ENCODE results near the gene UBA6.

Gene UBA6

GRCh38 chr4:67570537-67570936 is 130.4 kb downstream of the UBA6 start:
- no peak for DNase-seq (ENCODE audit: low spot score)

GRCh38 chr4:67568820-67569219 is 132.1 kb downstream of the UBA6 start:
- Mint-ChIP-seq H3K4me3 (no peak overlapping the region), H3K27me3 (ENCODE audit: low read depth) (no peaks in the 10 kb centered on the region), H3K27ac (no peak overlapping the region), H3K4me1 (ENCODE audit: low read depth) (peaks cover 49% of the 10 kb centered on the region), H3K36me3 (ENCODE audit: low read depth) (peaks cover 50% of the 10 kb centered on the region), H3K9me3 (no peaks in the 10 kb centered on the region)
- DNase-seq (ENCODE audit: low spot score) = no peak

More at GRCh38 chr4:67570537-67570936, 130.4 kb downstream of the UBA6 start:
- H3K9me3 Mint-ChIP-seq = no peaks in the 10 kb centered on the region
- peaks cover 52% of the 10 kb centered on the region for H3K4me1 Mint-ChIP-seq (ENCODE audit: low read depth)
- no peak overlapping the region for H3K4me3 Mint-ChIP-seq
- H3K27ac Mint-ChIP-seq = no peak overlapping the region
- H3K27me3 Mint-ChIP-seq (ENCODE audit: low read depth) = no peaks in the 10 kb centered on the region
- peaks cover 46% of the 10 kb centered on the region for H3K36me3 Mint-ChIP-seq (ENCODE audit: low read depth)

- peak; percentile 22 for DNase-seq (ENCODE audit: low spot score)
- Mint-ChIP-seq H3K9me3 (no peaks in the 10 kb centered on the region), H3K27ac (no peak overlapping the region), H3K4me3 (peak overlapping the region; percentile 0), H3K4me1 (ENCODE audit: low read depth) (peaks cover 36% of the 10 kb centered on the region), H3K36me3 (ENCODE audit: low read depth) (peaks cover 47% of the 10 kb centered on the region), H3K27me3 (ENCODE audit: low read depth) (no peaks in the 10 kb centered on the region)
Observed at GRCh38 chr4:67566335-67566734, 134.6 kb downstream of the UBA6 start.

DNA sequence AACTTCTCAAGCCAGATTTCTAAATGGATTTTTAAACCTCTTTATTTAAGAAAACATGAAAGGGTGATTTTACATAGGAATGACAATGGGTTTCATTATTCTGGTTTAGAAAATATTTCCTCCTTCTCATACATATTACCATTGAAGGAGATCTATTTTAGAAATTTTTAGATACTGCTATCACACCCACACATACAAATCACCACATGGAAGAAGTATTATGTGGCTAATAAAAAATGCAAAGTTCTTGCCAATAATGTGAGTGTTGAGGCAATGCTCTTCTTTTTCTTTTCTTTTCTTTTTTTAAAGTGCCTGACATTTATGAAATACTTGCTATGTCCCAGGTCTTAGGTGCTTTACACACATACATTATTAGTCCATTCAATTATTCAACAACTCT is 135.7 kb downstream of the UBA6 start:
- H3K27ac Mint-ChIP-seq = no peak overlapping the region
- peaks cover 49% of the 10 kb centered on the region for H3K36me3 Mint-ChIP-seq (ENCODE audit: low read depth)
- no peaks in the 10 kb centered on the region for H3K27me3 Mint-ChIP-seq (ENCODE audit: low read depth)
- H3K4me3 Mint-ChIP-seq = no peak overlapping the region
- H3K4me1 Mint-ChIP-seq (ENCODE audit: low read depth) = peaks cover 42% of the 10 kb centered on the region
- no peaks in the 10 kb centered on the region for H3K9me3 Mint-ChIP-seq
- DNase-seq (ENCODE audit: low spot score) = no peak
